T-cell (primary cell): ENCODE results near the gene CLK2. TPM values are rescaled to one million over a fixed set of nuclear protein-coding genes. Genes with fewer than 3 reads are reported as not detected.
"Not testable (repeated sequence)": the region's sequence is repeated elsewhere in the genome, so short reads cannot be mapped to it uniquely, and the experiment has no call there.

Experiments used
- ATAC-seq, 4 experiments: fragments of 200-7000 bp in 3 of 4; fragments of 150-1000 bp in 1 of 4; cut with Tn5 transposase; replicated peaks in 1 of 4; 1 replicate in 3 of 4; 2 replicates in 1 of 4; pipeline ENCODE4 v1.10.0; 2021; ENCODE audit warnings: moderate library complexity in 3 of 4, mild to moderate bottlenecking in 2 of 4, moderate number of reproducible peaks in 1 of 4
- CTCF ChIA-PET, 2 donors: fragments of 300-600 bp; sonication (Branson Sonifier 250); formaldehyde crosslinking; loops; one replicate each; lab custom pipeline; 2022; ENCODE audit warnings: antibody characterized with exemption in 2 of 2; lab: Charles Lee
- POLR2A ChIA-PET, 2 donors: fragments of 300-600 bp; sonication (Branson Sonifier 250); formaldehyde crosslinking; loops; one replicate each; lab custom pipeline; 2022; ENCODE audit warnings: antibody characterized with exemption in 2 of 2; lab: Charles Lee
- DNase-seq, 35 experiments: peaks; one replicate each; pipeline versions ENCODE4 v3.0.0 to v3.0.0-alpha.2; 2013 to 2023
- H3K27ac ChIP-seq: one replicate; pipeline ENCODE4 v1.5.1; 2013; ENCODE audit warnings: low read length
- H3K27me3 ChIP-seq, 2 experiments: replicated peaks in 1 of 2; 1 replicate in 1 of 2; 2 replicates in 1 of 2; pipeline versions ENCODE4 v1.6.1 to v1.7.0; 2013; ENCODE audit warnings: low read length in 1 of 2, mixed read lengths in 1 of 2; ENCODE audit not compliant: control insufficient read depth in 2 of 2, insufficient read depth in 2 of 2; ENCODE audit errors: extremely low read depth in 1 of 2
- H3K36me3 ChIP-seq, 2 donors: 1 replicate in 1 of 2; 2 replicates in 1 of 2; pipeline versions ENCODE4 v1.6.1 to v1.7.0; 2013; ENCODE audit warnings: low read length in 1 of 2; ENCODE audit not compliant: control insufficient read depth in 2 of 2, insufficient read depth in 1 of 2; ENCODE audit errors: extremely low read depth in 1 of 2
- H3K4me1 ChIP-seq, 2 experiments: 1 replicate in 1 of 2; 2 replicates in 1 of 2; pipeline versions ENCODE4 v1.6.1 to v1.7.0; 2013; ENCODE audit warnings: low read length in 2 of 2, mixed read lengths in 1 of 2; ENCODE audit not compliant: insufficient read depth in 2 of 2, control insufficient read depth in 1 of 2; ENCODE audit errors: extremely low read depth in 1 of 2
- H3K4me3 ChIP-seq, 2 donors: 1 replicate in 1 of 2; 2 replicates in 1 of 2; pipeline versions ENCODE4 v1.5.1 to v1.7.0; 2013; ENCODE audit warnings: mild to moderate bottlenecking in 2 of 2, low read length in 1 of 2, moderate library complexity in 1 of 2; ENCODE audit not compliant: control insufficient read depth in 1 of 2; ENCODE audit errors: extremely low read depth in 1 of 2
- H3K9me3 ChIP-seq: 2 replicates; pipeline ENCODE4 v1.7.0; 2013
- H3K27ac Mint-ChIP-seq, 2 donors: one replicate each; pipeline ENCODE4 v1.8.0; 2020 to 2021; ENCODE audit warnings: mild to moderate bottlenecking in 2 of 2, mixed read lengths in 2 of 2
- H3K27me3 Mint-ChIP-seq, 2 donors: one replicate each; pipeline ENCODE4 v1.8.0; 2021 to 2022; ENCODE audit warnings: mixed read lengths in 2 of 2
- H3K36me3 Mint-ChIP-seq: one replicate; pipeline ENCODE4 v1.8.0; 2021; ENCODE audit warnings: mixed read lengths
- H3K4me1 Mint-ChIP-seq, 3 donors: one replicate each; pipeline ENCODE4 v1.8.0; 2020 to 2022; ENCODE audit warnings: mixed read lengths in 3 of 3, mild to moderate bottlenecking in 1 of 3
- H3K4me3 Mint-ChIP-seq, 3 donors: one replicate each; pipeline ENCODE4 v1.8.0; 2020 to 2022; ENCODE audit warnings: mild to moderate bottlenecking in 3 of 3, mixed read lengths in 3 of 3, moderate library complexity in 3 of 3
- H3K9me3 Mint-ChIP-seq, 3 donors: one replicate each; pipeline ENCODE4 v1.8.0; 2020 to 2022; ENCODE audit warnings: mixed read lengths in 3 of 3
- WGBS: methylation state at CpG from one replicate; pipeline ENCODE4 v1.1.5; 2013; ENCODE audit warnings: missing lambda C conversion rate; ENCODE audit not compliant: insufficient coverage; 5-methylcytosine and 5-hydroxymethylcytosine counted together
- total RNA-seq, 35 experiments: library from RNA in 6 of 35; stranded (reverse) in 6 of 35; fragments of 120-200 nt in 1 of 35; gene quantifications; one replicate each; pipeline versions ENCODE4 v1.2.1 to v1.2.4 and lab custom pipeline; 2013 to 2026

Gene CLK2
- total RNA-seq, 5 donors from 2014 or later (not counting 1 experiment from before 2014, with no cell fraction given), result 76.4 to 123 (median 110) TPM

- peaks cover 10% of the 10 kb centered on the region for H3K36me3 Mint-ChIP-seq
- Histone ChIP-seq H3K4me1 (peaks cover 19 to 47% of the 10 kb centered on the region in 2 experiments), H3K27ac (peak overlapping the region; percentile 76), H3K27me3 (no peaks in the 10 kb centered on the region), H3K36me3 (peaks cover 0 to 11% of the 10 kb centered on the region in 2 donors), H3K4me3 (no peak overlapping the region), H3K9me3 (no peaks in the 10 kb centered on the region)
- ATAC-seq (no peak), DNase-seq (no peak)
- peak overlapping the region; percentile 91 for H3K27ac Mint-ChIP-seq
- peaks cover 0 to 4% (median 0%) of the 10 kb centered on the region in 3 donors for H3K9me3 Mint-ChIP-seq
- H3K27me3 Mint-ChIP-seq, result peaks cover 3 to 4% of the 10 kb centered on the region in 2 donors
- ChIA-PET POLR2A (no interaction called here), CTCF (no interaction called here)
- H3K4me3 Mint-ChIP-seq, result peak overlapping the region; percentile 77 to 86 (median 84)
- peaks cover 45 to 57% (median 50%) of the 10 kb centered on the region in 3 donors for H3K4me1 Mint-ChIP-seq
- no CpG with 5 or more reads among the region's 3 CpGs for WGBS
These were observed 30.4 kb downstream of the CLK2 start for GRCh38 chr1:155242805-155243358.

GRCh38 chr1:155241841-155242264 is 31.5 kb downstream of the CLK2 start:
- Histone ChIP-seq H3K27ac (peak overlapping the region; percentile 26), H3K27me3 (no peaks in the 10 kb centered on the region), H3K36me3 (peaks cover under 1 to 19% of the 10 kb centered on the region in 2 donors), H3K9me3 (no peaks in the 10 kb centered on the region), H3K4me3 (no peak overlapping the region), H3K4me1 (peaks cover 19 to 47% of the 10 kb centered on the region in 2 experiments)
- ChIA-PET POLR2A (interaction anchor here in 1 of 2 donors (0.6 kb wide), 1 partner anchor 18 kb away, joined by 3 read pairs; no protein-coding TSS in a partner anchor), CTCF (interaction anchor here in 1 of 2 donors (0.7 kb wide), 1 partner anchor 916 kb away, joined by 3 read pairs; no protein-coding TSS in a partner anchor)
- peaks cover 45 to 57% (median 50%) of the 10 kb centered on the region in 3 donors for H3K4me1 Mint-ChIP-seq
- 67% methylated on average over 1 of the region's 4 CpGs for WGBS
- ATAC-seq, result no peak
- peak overlapping the region; percentile 71 to 94 for H3K27ac Mint-ChIP-seq
- peak overlapping the region; percentile 7 to 93 (median 87) for H3K4me3 Mint-ChIP-seq
- peaks cover 3 to 4% of the 10 kb centered on the region in 2 donors for H3K27me3 Mint-ChIP-seq
- no peak for DNase-seq
- H3K36me3 Mint-ChIP-seq, result peaks cover 16% of the 10 kb centered on the region
- peaks cover 0 to 4% (median 0%) of the 10 kb centered on the region in 3 donors for H3K9me3 Mint-ChIP-seq

- Histone ChIP-seq H3K4me1 (peaks cover 19 to 51% of the 10 kb centered on the region in 2 experiments), H3K4me3 (peak overlapping the region; percentile 42 to 53)
- H3K4me1 Mint-ChIP-seq, result peaks cover 45 to 63% (median 50%) of the 10 kb centered on the region in 3 donors
These were observed 32.1 kb downstream of the CLK2 start for GRCh38 chr1:155241069-155241679.

DNA sequence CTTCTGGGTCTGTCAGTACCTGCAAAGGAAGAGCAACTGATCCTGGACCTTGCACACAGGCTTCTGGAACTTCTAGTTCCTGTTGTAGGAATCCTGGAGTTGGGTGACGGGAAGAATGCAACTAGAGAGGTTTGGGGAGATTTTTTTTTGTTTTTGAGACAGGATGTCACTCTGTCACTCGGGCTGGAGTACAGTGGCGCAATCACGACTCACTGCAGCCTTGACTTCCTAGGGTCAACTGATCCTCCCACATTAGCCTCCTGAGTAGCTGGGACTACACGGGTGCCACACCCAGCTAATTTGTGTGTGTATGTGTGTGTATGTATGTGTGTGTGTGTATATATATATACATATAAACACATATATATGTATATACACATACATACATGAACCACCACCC is 36.9 kb downstream of the CLK2 start:
- peaks cover 26% of the 10 kb centered on the region for H3K36me3 Mint-ChIP-seq
- ChIA-PET CTCF (no interaction called here), POLR2A (no interaction called here)
- H3K27ac ChIP-seq, result no peak overlapping the region
- peaks cover 17 to 37% (median 26%) of the 10 kb centered on the region in 3 donors for H3K4me1 Mint-ChIP-seq
- ATAC-seq (no peak), DNase-seq (no peak)
- no peaks in the 10 kb centered on the region for H3K27me3 ChIP-seq
- peak overlapping the region; percentile 8 to 59 for H3K27ac Mint-ChIP-seq
- H3K4me1 ChIP-seq, result peaks cover 7 to 35% of the 10 kb centered on the region in 2 experiments
- H3K9me3 Mint-ChIP-seq, result no peaks in the 10 kb centered on the region
- H3K36me3 ChIP-seq, result peaks cover 12 to 27% of the 10 kb centered on the region in 2 donors
- H3K4me3 ChIP-seq, result no peak overlapping the region
- no peak overlapping the region for H3K4me3 Mint-ChIP-seq
- H3K9me3 ChIP-seq, result no peaks in the 10 kb centered on the region
- no peaks in the 10 kb centered on the region for H3K27me3 Mint-ChIP-seq
- WGBS, result 100% methylated on average over 1 of the region's 5 CpGs

More at GRCh38 chr1:155241069-155241679, 32.1 kb downstream of the CLK2 start:
- Histone ChIP-seq H3K27ac (peak overlapping the region; percentile 26), H3K36me3 (peaks cover 7 to 25% of the 10 kb centered on the region in 2 donors), H3K9me3 (no peaks in the 10 kb centered on the region), H3K27me3 (no peaks in the 10 kb centered on the region)
- peaks cover 3 to 4% of the 10 kb centered on the region in 2 donors for H3K27me3 Mint-ChIP-seq
- WGBS, result 50% methylated on average over 1 of the region's 4 CpGs
- ATAC-seq (peak in 3 of 4 experiments; percentile 36 to 53 (median 39)), DNase-seq (peak in 33 of 35 experiments; percentile 28 to 86 (median 57))
- H3K27ac Mint-ChIP-seq, result peak overlapping the region; percentile 71 to 94
- peaks cover 0 to 4% (median 0%) of the 10 kb centered on the region in 3 donors for H3K9me3 Mint-ChIP-seq
- ChIA-PET CTCF (interaction anchor here (0.7 to 1.2 kb wide), 4 partner anchors 11 to 47 kb away, joined by 3 read pairs; no protein-coding TSS in a partner anchor), POLR2A (interaction anchor here in 1 of 2 donors (0.6 kb wide), 2 partner anchors 18 to 324 kb away, joined by 3 read pairs; no protein-coding TSS in a partner anchor)
- peaks cover 21% of the 10 kb centered on the region for H3K36me3 Mint-ChIP-seq
- H3K4me3 Mint-ChIP-seq, result peak overlapping the region; percentile 83 to 93 (median 87)

DNA sequence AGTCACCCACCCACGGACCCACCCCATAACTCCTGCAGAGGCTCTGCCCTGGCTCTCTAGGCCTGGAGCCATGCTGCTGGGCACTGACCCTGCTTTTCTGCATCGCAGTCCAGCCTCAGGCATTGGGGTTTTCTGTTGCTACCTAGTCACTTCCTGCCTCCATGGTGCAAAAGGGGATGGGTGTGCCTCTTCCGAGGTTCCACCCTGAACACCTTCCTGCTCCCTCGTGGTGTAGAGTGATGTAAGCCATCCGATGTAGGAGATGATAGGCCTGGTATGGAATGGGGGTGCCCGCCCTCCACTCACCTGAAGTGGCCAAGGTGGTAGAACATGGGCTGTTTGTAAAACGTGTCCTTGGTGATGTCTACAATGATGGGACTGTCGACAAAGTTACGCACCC is 37.9 kb downstream of the CLK2 start:
- Mint-ChIP-seq H3K36me3 (peaks cover 26% of the 10 kb centered on the region), H3K4me1 (peaks cover 6 to 26% (median 15%) of the 10 kb centered on the region in 3 donors), H3K27ac (peak overlapping the region; percentile 59 to 89), H3K4me3 (peak overlapping the region in 1 of 3 donors; percentile 45)
- H3K4me1 ChIP-seq, result peaks cover 2 to 25% of the 10 kb centered on the region in 2 experiments
- H3K27ac ChIP-seq, H3K4me3 ChIP-seq, DNase-seq, CTCF ChIA-PET, H3K9me3 Mint-ChIP-seq, H3K27me3 ChIP-seq, POLR2A ChIA-PET, H3K9me3 ChIP-seq, H3K27me3 Mint-ChIP-seq: not testable (repeated sequence)
- ATAC-seq, result peak; percentile 21 to 57 (median 44)
- WGBS, result 100% methylated on average over 3 of the region's 9 CpGs
- peaks cover 12 to 27% of the 10 kb centered on the region in 2 donors for H3K36me3 ChIP-seq

- H3K9me3 ChIP-seq, H3K4me3 Mint-ChIP-seq, POLR2A ChIA-PET, H3K27ac Mint-ChIP-seq, H3K27me3 ChIP-seq, H3K4me3 ChIP-seq, H3K27ac ChIP-seq, DNase-seq, CTCF ChIA-PET, H3K9me3 Mint-ChIP-seq, H3K27me3 Mint-ChIP-seq: not testable (repeated sequence)
- WGBS, result no CpG with 5 or more reads among the region's 5 CpGs
- Mint-ChIP-seq H3K4me1 (peaks cover 6 to 19% (median 9%) of the 10 kb centered on the region in 3 donors), H3K36me3 (peaks cover 23% of the 10 kb centered on the region)
- Histone ChIP-seq H3K36me3 (peaks cover 12 to 20% of the 10 kb centered on the region in 2 donors), H3K4me1 (peaks cover 0 to 15% of the 10 kb centered on the region in 2 experiments)
- ATAC-seq, result peak in 1 of 4 experiments; percentile 10
These were observed 39.8 kb downstream of the CLK2 start for GRCh38 chr1:155233502-155233901.
